ELR (cell line): ENCODE data around the gene LPAR6.

ENCODE experiments used
- DNase-seq: peaks from one replicate; pipeline ENCODE4 v3.0.0-alpha.2; 2015; ENCODE audit warnings: low read depth

LPAR6 gene

GRCh38 chr13:48414501-48414900 lies 1.6 kb upstream of the LPAR6 start:
- no peak for DNase-seq

- DNase-seq, result peak; percentile 45
Observed at GRCh38 chr13:48411841-48412531, 927 bp downstream of the LPAR6 start.

GRCh38 chr13:48411147-48411794 lies 1.6 kb downstream of the LPAR6 start:
- no peak for DNase-seq

- DNase-seq, result no peak
Observed at GRCh38 chr13:48410199-48410598, 2.7 kb downstream of the LPAR6 start.

- DNase-seq, result no peak
Observed at GRCh38 chr13:48405875-48406274, 7.0 kb downstream of the LPAR6 start.

GRCh38 chr13:48404952-48405351 lies 8.0 kb downstream of the LPAR6 start:
- DNase-seq, result no peak

GRCh38 chr13:48403913-48404312 lies 9.0 kb downstream of the LPAR6 start:
- no peak for DNase-seq

GRCh38 chr13:48403151-48403631 lies 9.7 kb downstream of the LPAR6 start:
- no peak for DNase-seq

GRCh38 chr13:48402325-48402932 lies 10.5 kb downstream of the LPAR6 start:
- peak; percentile 33 for DNase-seq

- no peak for DNase-seq
Observed at GRCh38 chr13:48401480-48401879, 11.4 kb downstream of the LPAR6 start.

GRCh38 chr13:48400850-48401291 lies 12.0 kb downstream of the LPAR6 start:
- peak; percentile 81 for DNase-seq

GRCh38 chr13:48400090-48400694 lies 12.7 kb downstream of the LPAR6 start:
- DNase-seq, result peak; percentile 30

- DNase-seq, result peak; percentile 55
Observed at GRCh38 chr13:48398450-48399095, 14.3 kb downstream of the LPAR6 start.

- no peak for DNase-seq
Observed at GRCh38 chr13:48397744-48398143, 15.2 kb downstream of the LPAR6 start.

GRCh38 chr13:48393698-48394085 lies 19.2 kb downstream of the LPAR6 start:
- DNase-seq, result no peak

- no peak for DNase-seq
Observed at GRCh38 chr13:48393030-48393697, 19.7 kb downstream of the LPAR6 start.

GRCh38 chr13:48391257-48391656 lies 21.7 kb downstream of the LPAR6 start:
- no peak for DNase-seq

GRCh38 chr13:48386816-48387215 lies 26.1 kb downstream of the LPAR6 start:
- DNase-seq, result no peak

GRCh38 chr13:48383384-48383783 lies 29.5 kb downstream of the LPAR6 start:
- DNase-seq, result no peak

- no peak for DNase-seq
Observed at GRCh38 chr13:48380581-48380980, 32.3 kb downstream of the LPAR6 start.

- no peak for DNase-seq
Observed at GRCh38 chr13:48377857-48378256, 35.1 kb downstream of the LPAR6 start.

- no peak for DNase-seq
Observed at GRCh38 chr13:48370815-48371214, 42.1 kb downstream of the LPAR6 start.
